ENCODE measurements around the gene THSD7A.

The THSD7A gene

DNA sequence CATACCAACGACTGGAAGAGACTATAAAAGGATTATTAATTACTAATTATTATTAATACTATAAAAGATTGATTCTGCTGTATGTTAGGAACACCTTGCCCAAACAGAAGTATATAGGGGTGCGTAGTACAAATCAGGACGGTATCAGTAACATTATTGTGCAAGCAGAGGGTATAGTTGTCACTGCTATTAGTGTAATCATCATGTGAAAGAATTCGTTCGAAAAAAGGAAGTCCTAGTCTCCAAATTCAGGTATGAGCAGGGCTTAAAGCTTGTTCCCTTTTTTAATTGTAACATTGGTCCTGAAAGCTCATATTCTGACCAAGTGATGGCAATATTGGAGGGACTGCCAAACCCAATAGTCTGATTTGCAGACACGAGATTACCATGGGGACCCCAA is 81.8 kb downstream of the THSD7A start:
- DNase-seq (ENCODE audit: low read depth): no peak

DNA sequence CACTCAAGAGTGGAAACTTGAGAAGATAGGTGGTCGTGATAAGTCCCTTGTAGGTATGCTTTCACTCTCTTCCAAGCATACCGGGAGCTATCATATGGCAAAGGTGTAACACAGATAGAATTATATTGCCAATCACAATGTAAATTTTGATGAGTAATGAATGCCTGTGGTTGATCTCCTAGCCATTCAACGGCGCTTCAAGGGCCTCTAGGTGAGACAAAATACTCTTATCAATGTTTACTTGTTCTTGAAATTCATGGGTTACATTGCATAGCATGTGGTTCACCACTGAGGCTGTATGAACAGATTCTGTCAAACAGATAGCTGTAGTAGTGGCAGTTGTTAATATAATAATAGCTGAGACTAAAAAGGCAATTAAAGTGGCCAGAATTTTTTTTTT is 82.4 kb downstream of the THSD7A start:
- DNase-seq (ENCODE audit: low read depth): no peak

DNA sequence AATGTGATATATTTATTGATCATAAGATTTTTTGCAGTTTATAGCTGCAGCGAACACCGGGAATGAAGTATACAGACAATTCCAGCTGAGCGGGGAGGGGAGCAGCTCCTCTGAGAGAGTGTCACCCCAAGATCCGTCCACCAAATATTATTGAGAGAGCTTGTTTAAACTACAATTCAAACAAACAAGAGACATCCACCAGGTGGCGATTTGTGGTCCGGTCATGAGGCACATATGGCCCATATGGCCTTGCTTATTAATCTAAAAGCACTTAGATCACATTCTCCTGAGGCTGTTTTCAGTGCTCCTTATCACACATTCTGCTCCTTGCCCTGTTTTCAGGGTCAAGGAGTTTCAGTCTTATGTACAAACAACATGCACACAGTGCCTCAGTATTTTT is 83.1 kb downstream of the THSD7A start:
- no peak for DNase-seq (ENCODE audit: low read depth)

DNA sequence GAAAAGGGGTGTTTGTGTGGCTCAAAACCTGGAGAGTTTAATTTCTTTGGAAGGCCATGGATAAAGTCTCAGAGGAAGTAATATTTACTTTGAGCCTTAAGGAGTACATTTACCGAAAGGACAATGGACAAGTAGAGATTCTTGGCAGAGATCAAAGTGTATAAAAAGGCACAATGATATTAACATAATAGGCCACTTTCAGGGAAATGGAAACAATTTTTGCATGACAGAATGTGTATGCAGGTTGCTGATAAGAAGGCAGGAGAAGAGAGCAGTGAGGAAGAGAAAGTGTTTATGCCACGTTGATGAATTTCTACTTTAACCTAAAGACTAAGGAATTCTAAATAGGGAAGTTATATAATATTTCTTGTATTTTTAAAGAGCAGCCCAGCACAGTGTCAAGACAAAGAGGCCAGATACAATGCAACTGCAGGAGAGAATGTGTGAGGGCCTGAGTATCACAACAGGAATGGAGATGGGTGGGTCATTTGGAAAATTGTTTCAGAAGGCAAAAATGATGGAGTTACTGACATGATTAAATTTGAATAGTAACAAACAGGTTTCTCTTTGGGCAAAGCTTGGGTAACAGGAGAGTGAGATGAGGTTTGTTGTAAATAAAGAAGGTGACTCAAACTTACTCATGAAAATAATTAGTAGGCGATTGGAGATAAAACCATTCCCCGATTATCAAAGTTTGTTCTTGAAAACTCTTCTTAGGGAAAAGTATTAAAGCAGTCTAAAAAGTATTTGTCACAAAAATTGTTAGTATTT is 84.1 kb downstream of the THSD7A start:
- no peak for DNase-seq (ENCODE audit: low read depth)

DNA sequence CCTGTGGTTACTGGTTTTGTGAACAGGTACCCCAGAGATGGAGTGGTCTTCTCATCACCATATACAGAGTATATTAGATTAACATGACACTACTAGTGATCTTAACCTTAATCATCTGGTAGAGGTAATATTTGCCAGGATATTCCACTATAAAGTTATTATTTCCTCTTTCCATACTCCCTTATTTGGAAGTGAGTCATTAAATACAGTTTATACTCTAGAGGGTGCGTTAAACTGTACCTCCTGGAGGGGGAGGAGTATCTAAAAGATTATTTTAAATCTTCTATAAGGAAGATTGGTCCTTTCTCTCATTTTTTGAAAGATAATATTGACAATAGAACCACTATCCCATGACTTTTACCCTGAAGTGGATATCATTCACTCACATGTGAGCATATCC is 85.4 kb downstream of the THSD7A start:
- DNase-seq (ENCODE audit: low read depth): no peak

DNA sequence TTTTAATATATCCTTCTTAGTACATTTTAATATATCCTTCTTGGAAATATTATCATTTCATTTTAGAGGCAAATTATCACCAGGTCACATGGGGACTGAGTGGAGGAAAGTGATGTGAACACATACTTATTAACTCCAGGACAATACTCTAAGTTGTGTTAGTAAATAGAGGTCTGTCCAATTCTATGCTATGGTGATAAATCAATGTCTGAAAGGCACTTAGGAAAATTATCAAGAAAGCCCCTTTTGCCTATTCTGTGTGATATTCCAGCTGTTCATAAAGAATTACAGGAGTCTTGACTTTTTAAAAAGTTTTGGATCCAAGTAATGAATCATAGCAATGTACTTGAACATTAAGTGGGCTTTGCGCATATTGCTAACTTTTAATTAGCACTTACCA is 88.5 kb downstream of the THSD7A start:
- DNase-seq (ENCODE audit: low read depth): no peak

DNA sequence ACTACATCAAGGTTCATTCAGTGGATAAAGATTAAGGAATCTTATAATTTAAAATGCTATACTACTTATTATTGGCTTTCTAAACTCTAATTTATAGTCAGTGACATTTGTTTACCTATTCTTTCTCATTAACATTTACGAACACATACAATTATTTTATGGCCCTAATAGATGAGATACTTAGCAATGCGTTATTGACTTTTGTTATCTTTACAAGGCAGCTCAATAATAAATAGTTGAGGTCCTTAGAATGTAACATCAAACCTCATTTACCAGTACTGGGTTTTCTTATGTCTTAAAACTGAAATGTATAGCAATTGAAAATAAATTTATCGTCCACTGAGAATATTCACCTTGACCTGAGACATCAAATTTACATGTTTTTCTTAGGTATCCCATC is 89.0 kb downstream of the THSD7A start:
- DNase-seq (ENCODE audit: low read depth): no peak

DNA sequence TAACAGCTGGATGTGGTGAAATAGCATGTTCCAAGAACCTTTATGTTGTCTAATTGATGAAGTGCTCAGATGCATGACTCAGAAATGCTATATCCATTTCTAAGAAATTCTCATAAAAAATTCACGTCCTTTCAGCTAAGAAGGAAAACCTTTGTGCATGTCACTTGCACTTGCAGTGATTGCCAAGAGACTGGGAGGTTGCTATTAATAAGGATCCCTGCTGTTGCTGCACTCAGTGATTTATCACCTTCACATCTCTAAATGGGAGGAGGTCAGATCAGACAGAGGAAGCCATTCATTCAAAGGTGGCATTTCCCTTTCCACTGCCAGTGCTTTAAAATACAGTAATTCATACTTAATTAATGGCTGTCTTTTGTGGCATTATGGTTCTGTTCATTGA is 89.5 kb downstream of the THSD7A start:
- DNase-seq (ENCODE audit: low read depth): no peak

DNA sequence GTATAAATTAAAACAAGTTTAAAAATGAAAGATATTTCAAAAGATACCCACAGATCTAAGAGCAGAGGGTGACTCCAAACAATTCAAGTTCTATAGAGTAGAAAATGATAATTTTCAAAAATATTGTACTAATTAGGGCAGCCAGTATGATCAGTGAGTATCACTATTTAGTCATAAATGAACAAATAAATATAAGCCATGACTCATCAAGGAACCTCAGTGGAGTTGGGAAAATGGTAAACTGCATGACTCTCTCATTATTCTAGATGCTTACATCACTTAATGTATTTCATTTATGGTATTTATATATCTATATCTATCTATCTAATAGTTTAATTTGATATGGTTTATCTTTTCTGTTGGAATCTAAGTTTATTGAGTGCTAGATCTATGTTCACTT is 94.3 kb downstream of the THSD7A start:
- DNase-seq (ENCODE audit: low read depth): no peak

DNA sequence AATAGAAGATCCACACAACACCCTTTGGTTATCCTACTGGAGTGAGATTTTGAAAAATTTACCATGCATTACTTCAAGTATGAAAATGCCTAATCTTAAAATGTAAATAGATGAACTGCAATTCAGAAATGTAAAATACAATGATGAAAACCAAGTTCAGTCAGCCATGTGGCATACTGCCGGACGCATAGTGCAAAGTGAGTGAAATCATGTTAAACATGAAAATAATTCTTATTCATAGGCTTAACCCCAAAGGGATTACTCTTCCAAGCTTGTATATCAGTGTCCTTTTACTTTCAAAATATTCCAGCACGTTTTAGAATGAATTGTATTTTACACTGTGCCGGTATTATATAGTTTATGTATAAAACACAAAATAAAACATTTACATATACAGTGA is 99.8 kb downstream of the THSD7A start:
- no peak for DNase-seq (ENCODE audit: low read depth)

DNA sequence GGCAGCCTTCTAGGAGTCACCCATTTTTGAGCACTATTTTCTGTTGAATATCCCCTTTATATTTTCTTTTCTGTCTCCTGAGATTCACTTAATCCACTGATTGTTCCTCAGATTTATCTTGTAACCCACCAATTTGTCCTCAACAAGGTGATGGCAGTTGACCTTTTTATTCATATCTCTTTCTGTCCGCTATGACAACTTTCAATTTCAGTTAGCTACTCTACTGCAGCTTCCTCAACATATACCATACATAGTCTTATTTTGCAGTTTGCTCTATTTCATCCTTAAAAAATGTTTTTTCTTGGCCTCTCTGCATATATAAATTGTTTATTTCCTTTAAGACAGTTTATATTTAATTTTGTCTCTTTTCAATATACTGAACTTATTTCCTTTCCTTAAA is 101.3 kb downstream of the THSD7A start:
- DNase-seq (ENCODE audit: low read depth): no peak

DNA sequence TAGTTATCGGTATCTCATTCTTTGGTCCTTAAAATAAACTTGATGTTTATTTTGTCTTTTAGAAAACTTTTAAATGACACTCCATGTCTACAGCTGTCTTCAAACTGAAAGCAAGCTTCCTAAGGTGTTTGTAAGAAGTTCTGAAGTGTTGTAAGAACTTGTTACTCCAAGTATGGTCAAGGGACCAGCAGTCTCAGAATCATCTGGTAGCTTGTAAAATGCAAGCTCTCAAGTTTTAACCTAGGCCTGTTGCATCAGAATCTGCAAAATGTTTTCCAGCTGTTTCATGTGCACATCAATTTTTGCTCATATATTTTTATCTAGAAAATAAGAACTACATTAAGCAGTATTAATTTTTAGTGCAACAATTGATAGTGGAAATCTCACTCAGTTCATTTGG is 104.1 kb downstream of the THSD7A start:
- DNase-seq (ENCODE audit: low read depth): no peak

DNA sequence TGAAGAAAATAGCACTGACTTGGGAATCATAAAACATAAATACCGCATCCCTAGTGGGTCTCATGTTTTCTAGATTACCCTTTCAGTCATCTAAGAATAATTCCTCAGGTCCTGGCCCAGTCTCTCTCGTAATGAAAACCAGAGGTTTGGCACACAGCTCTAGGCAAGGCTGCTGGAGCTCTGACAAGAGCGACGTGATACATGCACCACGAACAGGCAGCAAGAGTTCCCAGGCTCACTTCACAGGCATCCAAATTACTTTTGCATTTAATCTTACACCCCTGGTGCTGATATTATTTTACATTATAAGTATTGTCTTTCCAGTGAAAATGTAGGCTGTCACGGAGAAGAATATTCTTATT is 105.2 kb downstream of the THSD7A start:
- DNase-seq (ENCODE audit: low read depth): no peak

DNA sequence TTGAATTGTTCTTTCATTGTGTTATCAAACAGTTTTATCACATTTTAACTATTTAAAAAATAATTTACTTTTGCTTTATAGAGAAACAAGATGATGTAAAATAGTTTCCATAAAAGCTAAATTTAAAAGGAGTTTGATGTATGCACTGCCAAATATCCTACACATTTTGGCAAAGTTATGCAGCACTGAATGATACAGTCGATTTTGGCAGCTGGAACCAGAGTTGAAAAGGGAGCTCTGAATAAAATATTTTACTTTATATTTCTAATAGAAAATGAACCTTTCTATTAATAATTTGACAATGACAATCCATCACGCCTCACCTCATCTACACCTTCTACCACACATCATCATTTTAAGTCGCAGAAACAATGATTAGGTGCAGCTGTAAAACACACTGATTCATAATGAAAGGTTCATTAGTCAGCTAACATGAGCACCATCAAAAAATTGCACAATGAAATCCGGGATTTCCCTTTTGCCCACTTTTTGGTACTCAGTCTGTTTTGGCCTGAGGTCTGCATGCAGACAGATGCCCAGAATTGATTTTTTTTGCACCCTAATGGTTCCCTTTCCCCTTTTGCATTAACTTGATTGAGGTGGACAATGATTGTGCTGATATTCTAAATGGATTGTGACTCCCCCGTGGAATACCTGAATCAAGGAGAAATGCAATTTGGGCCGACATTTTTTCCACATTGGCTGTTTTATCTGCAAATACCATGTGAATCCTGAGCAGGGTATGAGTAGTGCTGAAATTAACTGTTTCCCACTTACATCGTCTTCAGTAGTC is 105.8 kb downstream of the THSD7A start:
- DNase-seq (ENCODE audit: low read depth): no peak

DNA sequence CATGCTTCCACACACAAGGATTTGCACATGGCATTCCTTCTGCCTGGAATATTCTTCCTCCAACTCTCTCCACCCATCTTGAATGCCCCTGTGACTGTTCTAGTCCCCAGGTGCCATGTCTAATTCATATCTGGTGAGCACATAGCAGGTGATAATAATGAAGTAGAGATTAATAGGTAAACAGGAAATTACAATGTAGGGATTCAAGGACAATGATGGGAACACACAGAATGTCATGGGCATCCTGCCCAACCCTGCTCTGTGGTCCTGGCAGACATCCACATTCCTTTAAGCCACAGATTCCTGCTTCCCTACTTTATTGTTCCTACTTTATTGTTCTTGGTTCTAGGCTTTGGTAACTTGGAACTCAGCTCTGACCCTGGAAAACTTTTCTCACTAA is 115.8 kb downstream of the THSD7A start:
- no peak for DNase-seq (ENCODE audit: low read depth)

DNA sequence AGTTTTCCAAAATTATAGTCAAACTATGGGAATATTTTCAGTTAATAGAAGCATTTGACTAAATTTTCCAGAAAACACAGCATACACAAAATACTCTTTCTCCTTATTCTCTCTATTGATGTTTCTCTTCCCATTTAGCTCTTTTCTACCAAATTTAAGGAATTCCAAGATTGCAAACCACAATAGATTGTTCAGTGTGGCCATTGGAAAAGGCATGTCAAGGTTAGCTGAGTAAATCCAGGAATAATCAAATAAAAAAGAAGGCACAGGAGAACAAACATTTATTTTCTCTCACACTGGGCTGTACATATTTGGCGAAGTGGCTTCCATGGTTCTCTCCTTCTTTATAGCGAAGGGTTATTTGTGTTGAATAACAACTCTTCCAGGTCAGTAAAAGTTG is 117.3 kb downstream of the THSD7A start:
- DNase-seq (ENCODE audit: low read depth): no peak

DNA sequence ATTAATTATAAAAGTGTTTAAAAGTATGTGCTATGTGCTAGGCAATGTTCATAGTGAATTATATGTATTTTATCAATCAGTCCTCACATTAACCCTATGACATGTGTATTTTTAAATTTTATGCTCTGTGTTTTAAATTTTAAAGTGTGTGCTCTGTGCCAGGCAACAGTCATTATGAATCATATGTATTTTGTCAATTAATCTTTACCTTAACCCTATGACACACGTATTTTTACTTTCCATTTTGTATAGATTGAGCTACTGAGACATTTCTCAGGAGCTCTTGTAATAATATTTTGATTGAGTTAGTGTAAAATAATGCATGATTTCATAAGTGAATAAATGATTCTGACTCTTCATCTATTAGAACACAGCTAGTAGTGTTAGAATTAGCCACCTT is 117.8 kb downstream of the THSD7A start:
- DNase-seq (ENCODE audit: low read depth): no peak

DNA sequence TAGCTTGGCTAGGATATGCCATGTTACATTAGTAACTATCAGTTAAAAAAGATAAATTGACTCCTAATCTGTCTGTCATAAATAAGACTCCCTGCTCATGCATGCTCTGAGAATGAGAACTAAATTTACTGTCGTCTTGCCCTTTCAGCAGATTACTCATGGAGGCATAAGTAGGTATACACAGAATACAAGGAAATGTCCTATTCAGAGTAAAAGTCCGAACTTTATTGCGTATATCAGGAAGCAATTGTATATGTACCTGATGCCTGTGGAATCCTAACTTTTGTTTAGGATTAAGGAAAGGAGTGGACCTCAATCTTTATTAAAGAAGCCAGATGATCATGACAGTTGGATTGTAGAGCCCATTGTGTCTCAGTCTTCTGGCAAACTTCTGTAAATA is 118.6 kb downstream of the THSD7A start:
- no peak for DNase-seq (ENCODE audit: low read depth)

DNA sequence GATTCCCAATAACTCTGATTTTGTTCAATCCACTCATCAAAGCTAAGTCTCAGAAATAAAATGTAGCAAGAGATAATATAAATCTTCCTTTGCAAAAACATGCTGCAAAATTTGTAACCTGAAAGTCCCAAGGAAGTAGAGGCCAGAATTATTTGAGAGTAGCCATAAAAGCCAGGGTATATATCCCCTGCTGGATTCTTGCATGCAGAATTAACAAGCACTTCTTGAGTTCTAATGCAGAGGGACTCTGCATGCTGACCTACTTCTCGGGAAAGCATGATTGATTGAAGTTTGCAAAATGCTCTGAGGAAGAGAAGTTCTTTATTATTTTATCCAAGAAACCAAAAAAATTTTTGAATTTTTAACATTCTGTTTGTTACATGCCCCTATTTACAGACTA is 121.6 kb downstream of the THSD7A start:
- DNase-seq (ENCODE audit: low read depth): no peak

DNA sequence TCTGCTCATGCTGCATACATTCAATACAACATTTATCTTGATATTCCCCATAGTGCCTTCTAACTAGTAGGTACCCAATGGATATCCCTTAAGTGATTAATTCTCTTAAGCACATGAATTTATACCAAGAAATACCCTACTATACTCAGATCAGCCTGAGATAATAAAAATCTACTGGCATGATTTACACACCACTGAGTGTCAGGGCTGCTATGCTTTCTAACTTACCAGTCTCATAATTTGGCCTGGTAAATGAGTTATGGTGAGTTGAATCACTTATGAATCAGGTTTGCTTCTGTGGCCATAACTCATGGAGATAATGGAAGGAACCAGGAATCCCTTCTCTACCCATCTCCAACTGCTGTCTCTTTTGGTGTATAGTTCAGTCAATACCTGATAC is 122.8 kb downstream of the THSD7A start:
- DNase-seq (ENCODE audit: low read depth): no peak

DNA sequence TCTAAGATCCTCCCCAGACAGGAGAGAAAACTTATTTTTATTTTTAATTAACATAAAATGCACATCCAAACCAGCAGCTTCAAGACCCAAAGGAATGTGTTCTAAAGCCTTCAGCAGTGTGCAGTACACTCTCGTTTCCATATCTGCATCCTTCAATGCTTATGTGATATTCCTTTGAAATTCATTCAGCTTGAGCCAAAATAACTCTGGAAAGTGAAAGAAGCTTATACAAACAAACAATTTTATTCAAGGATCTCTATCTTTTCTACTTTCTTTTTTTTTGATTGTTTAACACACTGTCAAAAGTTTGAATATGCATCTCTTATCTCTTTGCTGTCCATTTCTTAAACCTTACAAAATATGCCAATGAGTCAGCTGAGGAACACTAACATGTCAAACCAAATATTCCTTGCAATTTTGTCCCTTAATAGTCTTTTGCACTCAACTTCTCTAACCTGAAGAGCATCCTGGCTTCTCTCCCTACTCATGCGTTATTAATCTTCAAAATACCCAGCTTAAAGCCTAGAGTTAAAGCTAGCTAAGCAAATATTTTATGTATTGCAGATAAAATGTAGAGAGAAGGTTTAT is 124.3 kb downstream of the THSD7A start:
- no peak for DNase-seq (ENCODE audit: low read depth)

DNA sequence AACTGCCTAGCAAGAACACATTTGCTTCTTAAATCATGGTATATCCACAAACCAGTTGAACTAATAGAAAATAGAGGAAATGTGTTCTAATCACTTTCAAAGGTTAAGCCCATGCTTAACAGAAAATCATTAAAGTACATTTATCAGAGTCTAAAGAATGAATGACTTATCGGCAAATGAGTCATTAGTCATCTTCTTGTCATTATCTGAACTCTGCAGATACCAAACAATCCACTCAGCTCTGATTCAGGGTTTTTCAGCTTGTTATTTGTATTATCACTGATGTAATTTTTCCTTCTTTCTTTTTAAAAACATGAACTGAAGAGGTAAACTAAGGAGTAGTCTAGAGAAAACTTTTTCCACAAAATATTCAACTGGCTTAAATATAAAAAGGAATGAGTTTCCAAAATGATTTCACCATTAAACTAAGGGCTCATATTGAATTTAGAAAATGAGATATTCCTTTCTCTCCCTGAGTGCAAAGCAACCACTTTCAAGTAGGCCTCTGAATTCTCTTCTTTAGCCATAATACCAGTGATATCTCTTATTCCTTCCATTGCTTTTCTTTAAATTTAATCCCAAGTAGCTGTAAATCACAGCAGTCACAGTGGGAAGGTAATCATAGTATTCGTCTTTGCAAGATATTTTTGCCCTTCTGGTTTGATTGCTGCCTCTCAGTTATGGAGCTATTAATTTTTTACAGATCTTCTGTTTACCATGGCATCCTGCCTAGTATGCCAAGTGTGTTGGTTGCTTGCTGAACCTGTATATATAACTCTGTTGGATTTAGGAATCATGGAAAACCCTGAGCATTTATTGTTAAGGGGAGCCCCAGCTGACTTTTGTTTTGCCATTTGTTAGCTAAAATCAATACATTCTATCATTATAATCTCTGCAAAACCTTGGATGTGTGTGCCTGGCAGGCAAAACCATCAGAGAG is 125.1 kb downstream of the THSD7A start:
- DNase-seq (ENCODE audit: low read depth): no peak

Data from activated T-helper 9 cell treated with anti-CD3 and anti-CD28 coated beads, Interleukin-2, amount 50 U/mL, for 16 hours (primary cell).